Neural cell (in vitro differentiated cells): ENCODE results near the gene GRID1. TPM values are rescaled to one million over a fixed set of nuclear protein-coding genes. Genes with fewer than 3 reads are reported as not detected.

Experiments
- H2AFZ ChIP-seq: fragments of 200-600, 300-800 bp; sonication (generic), shearing (Covaris generic); 2 replicates; pipeline ENCODE4 v1.6.0; 2014; ENCODE audit warnings: low read depth, mild to moderate bottlenecking, antibody characterized with exemption, low read length, moderate library complexity
- H3F3A ChIP-seq: fragments of 200-600 bp; shearing (Covaris generic); 2 replicates; pipeline ENCODE4 v1.6.1; 2016; ENCODE audit warnings: mild to moderate bottlenecking, moderate library complexity, mixed read lengths, antibody characterized with exemption, low read length; ENCODE audit not compliant: insufficient read depth, poor library complexity, severe bottlenecking
- H3K27ac ChIP-seq: fragments of 200-600, 300-800 bp; sonication (generic), shearing (Covaris generic); 2 replicates; pipeline ENCODE4 v1.5.1; 2014; ENCODE audit warnings: mild to moderate bottlenecking, low read length, moderate library complexity
- H3K27me3 ChIP-seq: fragments of 300-800, 200-600 bp; sonication (generic), shearing (Covaris generic); 2 replicates; pipeline ENCODE4 v1.6.0; 2014; ENCODE audit warnings: mild to moderate bottlenecking, low read depth, low read length, moderate library complexity; ENCODE audit not compliant: insufficient read depth
- H3K36me3 ChIP-seq: fragments of 300-800, 200-600 bp; sonication (generic), shearing (Covaris generic); 2 replicates; pipeline ENCODE4 v1.5.1; 2014; ENCODE audit warnings: mild to moderate bottlenecking, antibody characterized with exemption, low read length, moderate library complexity; ENCODE audit not compliant: insufficient read depth
- H3K4me2 ChIP-seq: fragments of 300-800, 200-600 bp; sonication (generic), shearing (Covaris generic); 2 replicates; pipeline ENCODE4 v1.6.0; 2014; ENCODE audit warnings: mild to moderate bottlenecking, low read length
- H3K4me3 ChIP-seq: fragments of 300-800, 200-600 bp; sonication (generic), shearing (Covaris generic); 2 replicates; pipeline ENCODE4 v1.5.1; 2014; ENCODE audit warnings: mild to moderate bottlenecking, low read length, moderate library complexity
- H3K79me2 ChIP-seq: fragments of 200-600 bp; shearing (Covaris generic); replicated peaks from 2 replicates; pipeline ENCODE4 v1.6.0; 2014; ENCODE audit warnings: mild to moderate bottlenecking, low read length, moderate library complexity; ENCODE audit not compliant: insufficient read depth
- H3K9ac ChIP-seq: fragments of 300-800, 200-600 bp; sonication (generic), shearing (Covaris generic); 2 replicates; pipeline ENCODE4 v1.6.1; 2016; ENCODE audit warnings: mild to moderate bottlenecking, low read length, mixed read lengths
- H3K9me2 ChIP-seq: fragments of 200-600 bp; shearing (Covaris generic); 2 replicates; pipeline ENCODE4 v1.6.1; 2016; ENCODE audit warnings: mild to moderate bottlenecking, low read length, mixed read lengths; ENCODE audit not compliant: insufficient read depth
- H3K9me3 ChIP-seq: fragments of 200-600, 300-800 bp; sonication (generic), shearing (Covaris generic); 2 replicates; pipeline ENCODE4 v1.6.1; 2016; ENCODE audit warnings: mild to moderate bottlenecking, mixed run types, low read length, moderate library complexity, mixed read lengths
- H4K20me1 ChIP-seq: fragments of 200-600 bp; shearing (Covaris generic); 2 replicates; pipeline ENCODE4 v1.6.1; 2016; ENCODE audit warnings: mild to moderate bottlenecking, mixed run types; ENCODE audit not compliant: insufficient read depth
- CTCF ChIP-seq: fragments of 450-650 bp; IDR thresholded peaks from 2 replicates; pipeline ENCODE4 v1.5.1; 2014; ENCODE audit warnings: antibody characterized with exemption, mild to moderate bottlenecking, moderate library complexity; ENCODE audit not compliant: poor library complexity, severe bottlenecking
- EP300 ChIP-seq: fragments of 450-650 bp; conservative IDR thresholded peaks from 2 replicates; pipeline ENCODE4 v1.6.1; 2014; ENCODE audit warnings: antibody characterized with exemption, mild to moderate bottlenecking, moderate library complexity; ENCODE audit not compliant: poor library complexity, severe bottlenecking
- EZH2 ChIP-seq: fragments of 200-600, 300-800 bp; shearing (Covaris generic), sonication (generic); IDR thresholded peaks from 2 replicates; pipeline ENCODE4 v1.6.1; 2014; ENCODE audit warnings: antibody characterized with exemption, low read length, borderline replicate concordance, mild to moderate bottlenecking; ENCODE audit not compliant: insufficient read depth, poor library complexity, severe bottlenecking
- MXI1 ChIP-seq: fragments of 450-650 bp; conservative IDR thresholded peaks from 2 replicates; pipeline ENCODE4 v1.6.1; 2014; ENCODE audit warnings: antibody characterized with exemption, mild to moderate bottlenecking; ENCODE audit not compliant: poor library complexity, severe bottlenecking
- POLR2AphosphoS5 ChIP-seq: IDR thresholded peaks from 2 replicates; pipeline ENCODE4 v1.6.1; 2012
- RAD21 ChIP-seq: fragments of 450-650 bp; conservative IDR thresholded peaks from 2 replicates; pipeline ENCODE4 v1.6.1; 2014; ENCODE audit warnings: antibody characterized with exemption, mild to moderate bottlenecking, moderate library complexity
- REST ChIP-seq: IDR thresholded peaks from 2 replicates; pipeline ENCODE4 v1.6.1; 2012; ENCODE audit warnings: borderline replicate concordance
- SMC3 ChIP-seq: fragments of 450-650 bp; conservative IDR thresholded peaks from 2 replicates; pipeline ENCODE4 v1.6.1; 2014; ENCODE audit warnings: antibody characterized with exemption, mild to moderate bottlenecking, moderate library complexity; ENCODE audit not compliant: poor library complexity
- TAF1 ChIP-seq: IDR thresholded peaks from 2 replicates; pipeline ENCODE4 v1.6.1; 2012; ENCODE audit warnings: low read depth
- polyA plus RNA-seq: library from polyadenylated mRNA; depleted of rRNA; stranded (reverse); fragments of >200 nt; gene quantifications from 2 replicates; pipeline ENCODE4 v1.2.3, GENCODE V29; 2014

GRID1 gene
- polyA plus RNA-seq, 1 donor from 2014 or later = 7.3 TPM

DNA sequence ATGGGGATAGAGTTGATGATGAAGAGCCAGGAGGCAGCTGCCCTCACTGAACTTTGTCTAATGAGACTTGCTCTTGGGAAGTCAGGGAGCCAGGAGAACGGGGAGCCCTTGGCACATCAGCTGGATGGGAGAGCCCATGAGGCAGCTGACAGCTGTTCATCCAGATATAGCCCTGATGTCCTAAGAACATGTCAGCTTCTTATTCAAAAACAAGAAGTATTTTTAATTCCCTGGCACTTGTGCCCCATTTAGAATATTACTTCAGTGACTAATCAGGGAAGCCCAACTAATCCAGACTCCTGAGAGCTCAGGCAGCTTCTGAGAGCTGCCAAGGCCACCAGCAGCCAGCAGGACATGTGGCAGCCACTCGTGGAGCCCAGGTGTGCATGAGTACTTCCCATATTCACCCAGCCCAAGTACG, 363.4 kb downstream of the GRID1 start:
- Histone ChIP-seq H2AFZ (no peak overlapping the region), H3K9me2 (no peaks in the 10 kb centered on the region), H3K4me2 (no peak overlapping the region), H3K27me3 (no peaks in the 10 kb centered on the region), H3K79me2 (no peaks in the 10 kb centered on the region), H3K27ac (no peak overlapping the region), H3K4me3 (no peak overlapping the region), H3K9ac (no peak overlapping the region), H3K36me3 (no peaks in the 10 kb centered on the region), H4K20me1 (no peaks in the 10 kb centered on the region), H3K9me3 (no peaks in the 10 kb centered on the region), H3F3A (no peaks in the 10 kb centered on the region)
- TF ChIP-seq EZH2 = no peak
- TF ChIP-seq TAF1 = no peak
- TF ChIP-seq MXI1 = no peak
- no peak for TF ChIP-seq RAD21
- no peak for TF ChIP-seq SMC3
- no peak for TF ChIP-seq EP300
- TF ChIP-seq REST = no peak
- TF ChIP-seq CTCF = no peak
- TF ChIP-seq POLR2AphosphoS5 = no peak

GRCh38 chr10:86001521-86001920, 365.1 kb downstream of the GRID1 start:
- H2AFZ ChIP-seq = no peak overlapping the region
- TF ChIP-seq SMC3 = no peak
- no peak for TF ChIP-seq TAF1
- no peak for TF ChIP-seq RAD21

DNA sequence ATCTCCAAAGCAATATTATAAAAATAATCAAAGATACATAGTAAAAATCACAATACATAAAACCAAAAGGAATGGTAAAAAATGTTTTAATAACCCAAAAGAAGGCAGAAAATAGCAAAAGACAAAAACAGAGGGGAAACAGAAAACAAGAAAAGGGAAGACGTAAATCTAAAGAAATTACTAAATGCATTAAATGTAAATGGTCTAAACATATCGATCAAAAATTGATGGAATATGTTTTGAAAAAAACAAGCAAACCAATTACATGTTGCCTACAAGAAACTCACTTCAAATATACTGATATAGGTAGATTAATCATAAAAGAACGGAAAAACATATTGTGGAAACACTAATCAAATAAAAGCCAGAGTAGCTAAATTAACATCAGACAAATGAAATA, 369.1 kb downstream of the GRID1 start:
- Histone ChIP-seq H3K9ac (no peak overlapping the region), H2AFZ (no peak overlapping the region), H3F3A (no peaks in the 10 kb centered on the region), H3K36me3 (no peaks in the 10 kb centered on the region), H3K4me3 (no peak overlapping the region), H3K79me2 (no peaks in the 10 kb centered on the region), H4K20me1 (no peaks in the 10 kb centered on the region), H3K9me2 (no peaks in the 10 kb centered on the region), H3K9me3 (no peaks in the 10 kb centered on the region), H3K4me2 (no peak overlapping the region), H3K27me3 (no peaks in the 10 kb centered on the region), H3K27ac (no peak overlapping the region)
- TF ChIP-seq CTCF (no peak), TAF1 (no peak), EP300 (no peak)

More at GRCh38 chr10:86001521-86001920, 365.1 kb downstream of the GRID1 start:
- Histone ChIP-seq H3K9me3 (no peaks in the 10 kb centered on the region), H3K9ac (no peak overlapping the region), H4K20me1 (no peaks in the 10 kb centered on the region), H3K4me3 (no peak overlapping the region), H3F3A (no peaks in the 10 kb centered on the region), H3K27me3 (no peaks in the 10 kb centered on the region), H3K36me3 (no peaks in the 10 kb centered on the region), H3K27ac (no peak overlapping the region), H3K9me2 (no peaks in the 10 kb centered on the region), H3K4me2 (no peak overlapping the region), H3K79me2 (no peaks in the 10 kb centered on the region)
